PC-3 (cell line): ENCODE results near the gene PIERCE2. TPM values are rescaled to one million over a fixed set of nuclear protein-coding genes. Genes with fewer than 3 reads are reported as not detected.
"Not testable (repeated sequence)": the region's sequence is repeated elsewhere in the genome, so short reads cannot be mapped to it uniquely, and the experiment has no call there.

ENCODE experiments used
- ATAC-seq: fragments of 200-7000 bp; cut with Tn5 transposase; 2 replicates; pipeline ENCODE4 v1.9.1; 2020; ENCODE audit warnings: mild to moderate bottlenecking, moderate library complexity
- BruUV-seq: library from RNA; stranded (reverse); fragments of 400-500 nt; replicated peaks from 2 replicates; lab custom pipeline; 2021; lab: Mats Ljungman, UMichigan
- CTCF ChIA-PET: fragments of 300-600 bp; sonication (Branson Sonifier 250); formaldehyde crosslinking; loops from one replicate; lab custom pipeline; 2022; ENCODE audit warnings: antibody characterized with exemption; lab: Charles Lee
- POLR2A ChIA-PET: fragments of 300-600 bp; sonication (Branson Sonifier 250); formaldehyde crosslinking; loops from one replicate; lab custom pipeline; 2022; ENCODE audit warnings: antibody characterized with exemption; ENCODE audit not compliant: unreplicated experiment; lab: Charles Lee
- DNase-seq: peaks from one replicate; pipeline ENCODE4 v3.0.0-alpha.2; 2015
- H2AFZ ChIP-seq: fragments of 300-600 bp; sonication (generic); 2 replicates; pipeline ENCODE4 v1.6.0; 2016; ENCODE audit warnings: antibody characterized with exemption, low read length
- H3F3A ChIP-seq: fragments of 300-600 bp; sonication (generic); one replicate; pipeline ENCODE4 v1.6.0; 2017; ENCODE audit warnings: antibody characterized with exemption, low read length, control low read depth, mild to moderate bottlenecking; ENCODE audit not compliant: unreplicated experiment
- H3K27ac ChIP-seq: fragments of 300-600 bp; sonication (generic); 2 replicates; pipeline ENCODE4 v1.5.1; 2016; ENCODE audit warnings: mild to moderate bottlenecking, low read length
- H3K27me3 ChIP-seq: fragments of 300-600 bp; sonication (generic); 2 replicates; pipeline ENCODE4 v1.6.1; 2016; ENCODE audit warnings: low read length, mixed read lengths
- H3K36me3 ChIP-seq: fragments of 300-600 bp; sonication (generic); 2 replicates; pipeline ENCODE4 v1.6.1; 2016; ENCODE audit warnings: low read depth, mixed run types, low read length, mixed read lengths
- H3K4me1 ChIP-seq: fragments of 300-600 bp; sonication (generic); 2 replicates; pipeline ENCODE4 v1.5.1; 2016; ENCODE audit warnings: low read length; ENCODE audit not compliant: insufficient read depth
- H3K4me2 ChIP-seq: fragments of 300-600 bp; sonication (generic); 2 replicates; pipeline ENCODE4 v1.6.0; 2016; ENCODE audit warnings: low read length
- H3K4me3 ChIP-seq: fragments of 300-600 bp; sonication (generic); 2 replicates; pipeline ENCODE4 v1.5.1; 2016; ENCODE audit warnings: mild to moderate bottlenecking, low read length, mixed read lengths
- H3K79me2 ChIP-seq: fragments of 300-600 bp; sonication (generic); 2 replicates; pipeline ENCODE4 v1.6.1; 2017; ENCODE audit warnings: low read length, mixed read lengths
- H3K9ac ChIP-seq: fragments of 300-600 bp; sonication (generic); 2 replicates; pipeline ENCODE4 v1.6.0; 2016; ENCODE audit warnings: mild to moderate bottlenecking, low read length
- H3K9me2 ChIP-seq: fragments of 300-600 bp; sonication (generic); replicated peaks from 2 replicates; pipeline ENCODE4 v1.6.1; 2016; ENCODE audit warnings: mixed run types, low read length, mixed read lengths
- H3K9me3 ChIP-seq: fragments of 300-600 bp; sonication (generic); 2 replicates; pipeline ENCODE4 v1.6.1; 2016; ENCODE audit warnings: low read length, mixed read lengths
- H4K20me1 ChIP-seq: fragments of 300-600 bp; sonication (generic); 2 replicates; pipeline ENCODE4 v1.6.1; 2016; ENCODE audit warnings: low read length, mixed read lengths
- EZH2 ChIP-seq: fragments of 300-600 bp; sonication (generic); IDR thresholded peaks from one replicate; pipeline ENCODE4 v1.6.1; 2017; ENCODE audit warnings: antibody characterized with exemption, mild to moderate bottlenecking, low read length; ENCODE audit not compliant: unreplicated experiment
- EZH2phosphoT487 ChIP-seq: fragments of 300-600 bp; sonication (generic); IDR thresholded peaks from 2 replicates; pipeline ENCODE4 v1.6.1; 2018; ENCODE audit warnings: mild to moderate bottlenecking, antibody characterized with exemption, low read length, borderline replicate concordance
- intact Hi-C: fragments of 100-400 bp; cut with micrococcal nuclease; formaldehyde crosslinking; loops from 2 replicates; pipeline ENCODE4 v1.9.0; 2023
- total RNA-seq: library from RNA; depleted of rRNA; stranded (reverse); fragments of >200 nt; gene quantifications from 2 replicates; pipeline ENCODE4 v1.2.3, GENCODE V29; 2014
- TF ChIP-seq, protein P1 (sequence below): fragments of 300-600 bp; sonication (generic); conservative IDR thresholded peaks from 2 replicates; pipeline ENCODE4 v1.5.1; 2017; ENCODE audit warnings: antibody characterized with exemption, low read depth, mild to moderate bottlenecking, low read length

PIERCE2 gene
- total RNA-seq, 1 experiment from 2014 or later, result 3.1 TPM

DNA sequence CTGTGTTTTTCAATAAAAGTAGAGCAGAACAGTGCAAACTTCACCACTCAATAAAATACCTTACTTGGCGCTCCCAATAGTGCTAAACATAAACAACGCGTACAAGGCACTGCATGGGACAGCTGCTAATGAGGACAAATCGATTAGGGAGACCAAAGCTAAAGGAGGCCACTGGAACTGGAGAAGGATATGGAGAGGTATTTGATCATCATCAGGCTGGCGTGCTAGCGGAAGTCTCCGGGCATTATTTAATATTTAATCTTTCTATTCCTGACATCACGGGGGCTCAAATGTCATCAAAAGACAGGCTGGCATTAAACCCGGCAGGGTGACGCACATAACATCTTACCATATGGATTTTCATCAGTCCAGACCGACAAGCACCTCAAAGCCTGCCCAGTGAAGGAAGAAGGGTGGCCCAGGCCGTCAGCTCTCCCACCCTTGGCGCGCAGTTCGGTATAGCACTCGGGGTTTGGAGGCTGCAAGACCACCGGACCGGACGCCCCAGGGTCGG lies 740 bp upstream of the PIERCE2 start:
- H3K9me2 ChIP-seq, result no peaks in the 10 kb centered on the region
- H3K4me3 ChIP-seq, result peak overlapping the region; percentile 79
- peaks cover 4% of the 10 kb centered on the region; the same call in 1 of the 2 replicates for H3K4me1 ChIP-seq
- CTCF ChIA-PET, result interaction anchor here (0.5 to 1.7 kb wide), 5 partner anchors 26 to 190 kb away, joined by 4 to 18 read pairs (median 7); no protein-coding TSS in a partner anchor
- H2AFZ ChIP-seq, result peak overlapping the region; percentile 86
- H3K9ac ChIP-seq, result peak overlapping the region; percentile 72
- TF ChIP-seq EZH2 (no peak), EZH2phosphoT487 (no peak)
- TF ChIP-seq, protein P1, sequence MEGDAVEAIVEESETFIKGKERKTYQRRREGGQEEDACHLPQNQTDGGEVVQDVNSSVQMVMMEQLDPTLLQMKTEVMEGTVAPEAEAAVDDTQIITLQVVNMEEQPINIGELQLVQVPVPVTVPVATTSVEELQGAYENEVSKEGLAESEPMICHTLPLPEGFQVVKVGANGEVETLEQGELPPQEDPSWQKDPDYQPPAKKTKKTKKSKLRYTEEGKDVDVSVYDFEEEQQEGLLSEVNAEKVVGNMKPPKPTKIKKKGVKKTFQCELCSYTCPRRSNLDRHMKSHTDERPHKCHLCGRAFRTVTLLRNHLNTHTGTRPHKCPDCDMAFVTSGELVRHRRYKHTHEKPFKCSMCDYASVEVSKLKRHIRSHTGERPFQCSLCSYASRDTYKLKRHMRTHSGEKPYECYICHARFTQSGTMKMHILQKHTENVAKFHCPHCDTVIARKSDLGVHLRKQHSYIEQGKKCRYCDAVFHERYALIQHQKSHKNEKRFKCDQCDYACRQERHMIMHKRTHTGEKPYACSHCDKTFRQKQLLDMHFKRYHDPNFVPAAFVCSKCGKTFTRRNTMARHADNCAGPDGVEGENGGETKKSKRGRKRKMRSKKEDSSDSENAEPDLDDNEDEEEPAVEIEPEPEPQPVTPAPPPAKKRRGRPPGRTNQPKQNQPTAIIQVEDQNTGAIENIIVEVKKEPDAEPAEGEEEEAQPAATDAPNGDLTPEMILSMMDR, result no peak
- H3K27me3 ChIP-seq, result no peaks in the 10 kb centered on the region
- peak overlapping the region; percentile 90 for H3K4me2 ChIP-seq
- peak overlapping the region; percentile 46 for H3K27ac ChIP-seq
- H3K9me3 ChIP-seq, result no peaks in the 10 kb centered on the region
- ATAC-seq (peak; percentile 2), DNase-seq (no peak)
- intact Hi-C loops, result loop anchor here (1.0 to 10.0 kb wide), 4 partner anchors 18 to 90 kb away; partner anchors contain the start of genes PIGB and PIGBOS1
- no peaks in the 10 kb centered on the region for H4K20me1 ChIP-seq
- no peaks in the 10 kb centered on the region for H3K36me3 ChIP-seq
- POLR2A ChIA-PET, result no interaction called here
- TSS peak; percentile 69 for BruUV-seq
- no peaks in the 10 kb centered on the region for H3F3A ChIP-seq
- no peaks in the 10 kb centered on the region for H3K79me2 ChIP-seq

- H2AFZ ChIP-seq, result peak overlapping the region; percentile 99
- peak overlapping the region; percentile 90 for H3K4me2 ChIP-seq
- not testable (repeated sequence) for ATAC-seq, DNase-seq, H3K9me2 ChIP-seq, H3F3A ChIP-seq, H3K36me3 ChIP-seq, H3K4me1 ChIP-seq, H3K9me3 ChIP-seq, BruUV-seq, H3K27me3 ChIP-seq, H3K79me2 ChIP-seq, H4K20me1 ChIP-seq
- peak overlapping the region; percentile 79 for H3K4me3 ChIP-seq
- CTCF ChIA-PET, result interaction anchor here (0.7 to 1.7 kb wide), 5 partner anchors 25 to 233 kb away, joined by 3 to 18 read pairs (median 7); no protein-coding TSS in a partner anchor
- H3K9ac ChIP-seq, result peak overlapping the region; percentile 72
- intact Hi-C loops, result loop anchor here (1.0 to 10.0 kb wide), 4 partner anchors 20 to 92 kb away; partner anchors contain the start of genes PIGB and PIGBOS1
- POLR2A ChIA-PET, result interaction anchor here (0.6 to 0.8 kb wide), 3 partner anchors 36 to 205 kb away, joined by 3 to 7 read pairs (median 4); no protein-coding TSS in a partner anchor
- H3K27ac ChIP-seq, result peak overlapping the region; percentile 37
Observed at GRCh38 chr15:55408976-55409375, 681 bp downstream of the PIERCE2 start.

- CTCF ChIA-PET, H4K20me1 ChIP-seq, intact Hi-C loops, POLR2A ChIA-PET, H3K27me3 ChIP-seq, BruUV-seq, H3K9ac ChIP-seq, H3K4me1 ChIP-seq, H3K36me3 ChIP-seq, H3F3A ChIP-seq, H3K9me3 ChIP-seq, DNase-seq, H3K4me3 ChIP-seq, H3K9me2 ChIP-seq, H2AFZ ChIP-seq, H3K79me2 ChIP-seq, ATAC-seq, H3K4me2 ChIP-seq, H3K27ac ChIP-seq: not testable (repeated sequence)
Observed at GRCh38 chr15:55417678-55418077, 9.4 kb downstream of the PIERCE2 start.
